ENCODE results near the gene THRB. TPM values are rescaled to one million over a fixed set of nuclear protein-coding genes. Genes with fewer than 3 reads are reported as not detected.

THRB gene
- total and polyA plus RNA-seq, 9 of the 15 experiments (the other 6 are each of a cell fraction or from before 2014, with no cell fraction given): 1.7 to 14.9 (median 6.9) TPM

- H3K4me2 ChIP-seq (ENCODE audit: insufficient read depth, low read length): no peak overlapping the region
- in situ Hi-C loops (cut with MboI): no loop called here
- FAIRE-seq: no peak
Observed at GRCh38 chr3:24475925-24476324, 18.7 kb downstream of the THRB start.

More at GRCh38 chr3:24475925-24476324, 18.7 kb downstream of the THRB start:
- Histone ChIP-seq H3K27ac (ENCODE audit: extremely low read depth, low read depth, low read length) (no peak overlapping the region), H2AFZ (ENCODE audit: low read depth, low read length) (no peak overlapping the region), H3K4me3 (no peak overlapping the region), H4K20me1 (replicated peaks; ENCODE audit: control insufficient read depth, insufficient read depth, low read length) (no peaks in the 10 kb centered on the region), H3K9me1 (ENCODE audit: control insufficient read depth, insufficient read depth, low read length) (no peaks in the 10 kb centered on the region), H3K27me3 (ENCODE audit: control insufficient read depth in 2 of 2, insufficient read depth in 2 of 2, low read length in 2 of 2) (no peaks in the 10 kb centered on the region), H3K4me1 (replicated peaks in 1 of 2; ENCODE audit: control insufficient read depth in 2 of 2, insufficient read depth in 2 of 2, low read length in 2 of 2) (no peaks in the 10 kb centered on the region; a peak in 1 of 5 replicates), H3K79me2 (ENCODE audit: control insufficient read depth, insufficient read depth, low read length) (peaks cover 7% of the 10 kb centered on the region; the same call in 1 of the 3 replicates), H3K36me3 (ENCODE audit: control insufficient read depth, insufficient read depth, low read length) (no peaks in the 10 kb centered on the region), H3K9me3 (replicated peaks; ENCODE audit: control insufficient read depth, insufficient read depth, low read depth, low read length) (no peaks in the 10 kb centered on the region), H3K9ac (ENCODE audit: insufficient read depth in 1 of 2, low read depth in 2 of 2, low read length in 2 of 2) (no peak overlapping the region)
- POLR2A ChIA-PET: no interaction called here
- WGBS (ENCODE audit: insufficient coverage, low coverage, missing lambda C conversion rate): 25% methylated on average over 1 of the region's 1 CpG
- ATAC-seq: peak; percentile 28; the same call in 2 of the 3 replicates
- no peak for DNase-seq (ENCODE audit: extremely low read depth in 1 of 4, low spot score in 3 of 4)
- CTCF ChIA-PET (ENCODE audit: low intra/inter-chr PET ratio): no interaction called here
- intact Hi-C loops (cut with micrococcal nuclease): no loop called here
- BruUV-seq (replicated peaks): no TSS peak
- TF ChIP-seq TCF3 (CRISPR knock-in tag; IDR thresholded peaks at IDR 0.05) (no peak), KDM5B (IDR thresholded peaks at IDR 0.05; ENCODE audit: insufficient replicate concordance, low read depth, low read length) (no peak), ZNF3 (CRISPR knock-in tag; IDR thresholded peaks at IDR 0.05) (no peak), POLR2AphosphoS5 (IDR thresholded peaks at IDR 0.05; ENCODE audit: control insufficient read depth, insufficient read depth, low read depth, low read length) (no peak), ZFP36 (IDR thresholded peaks at IDR 0.05; ENCODE audit: low read depth, low read length, partially characterized antibody) (no peak), IRF2 (CRISPR knock-in tag; IDR thresholded peaks at IDR 0.05) (no peak), ZBTB43 (CRISPR knock-in tag; IDR thresholded peaks at IDR 0.05) (no peak), COPS2 (conservative IDR thresholded peaks at IDR 0.05) (no peak), BCOR (IDR thresholded peaks at IDR 0.05) (no peak), ELF1 (tag; IDR thresholded peaks at IDR 0.05) (no peak), KLF13 (tag; IDR thresholded peaks at IDR 0.05; ENCODE audit: borderline replicate concordance, low read depth) (no peak), ZNF143 (CRISPR knock-in tag; IDR thresholded peaks at IDR 0.05) (no peak), ZC3H4 (CRISPR knock-in tag; IDR thresholded peaks at IDR 0.05; ENCODE audit: borderline replicate concordance) (no peak), ZNF224 (CRISPR knock-in tag; IDR thresholded peaks at IDR 0.05) (no peak), PHF21A (IDR thresholded peaks at IDR 0.05; ENCODE audit: borderline replicate concordance, low read depth) (no peak), ASH1L (IDR thresholded peaks at IDR 0.05; ENCODE audit: borderline replicate concordance, low read depth, partially characterized antibody) (no peak), CHD2 (IDR thresholded peaks at IDR 0.05; ENCODE audit: low read depth, low read length) (no peak), FOXK1 (CRISPR knock-in tag; IDR thresholded peaks at IDR 0.05; ENCODE audit: borderline replicate concordance) (no peak), ZNF57 (CRISPR knock-in tag; IDR thresholded peaks at IDR 0.05) (no peak)
- TF ChIP-seq, protein P1, sequence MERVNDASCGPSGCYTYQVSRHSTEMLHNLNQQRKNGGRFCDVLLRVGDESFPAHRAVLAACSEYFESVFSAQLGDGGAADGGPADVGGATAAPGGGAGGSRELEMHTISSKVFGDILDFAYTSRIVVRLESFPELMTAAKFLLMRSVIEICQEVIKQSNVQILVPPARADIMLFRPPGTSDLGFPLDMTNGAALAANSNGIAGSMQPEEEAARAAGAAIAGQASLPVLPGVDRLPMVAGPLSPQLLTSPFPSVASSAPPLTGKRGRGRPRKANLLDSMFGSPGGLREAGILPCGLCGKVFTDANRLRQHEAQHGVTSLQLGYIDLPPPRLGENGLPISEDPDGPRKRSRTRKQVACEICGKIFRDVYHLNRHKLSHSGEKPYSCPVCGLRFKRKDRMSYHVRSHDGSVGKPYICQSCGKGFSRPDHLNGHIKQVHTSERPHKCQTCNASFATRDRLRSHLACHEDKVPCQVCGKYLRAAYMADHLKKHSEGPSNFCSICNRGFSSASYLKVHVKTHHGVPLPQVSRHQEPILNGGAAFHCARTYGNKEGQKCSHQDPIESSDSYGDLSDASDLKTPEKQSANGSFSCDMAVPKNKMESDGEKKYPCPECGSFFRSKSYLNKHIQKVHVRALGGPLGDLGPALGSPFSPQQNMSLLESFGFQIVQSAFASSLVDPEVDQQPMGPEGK (CRISPR knock-in tag; IDR thresholded peaks at IDR 0.05; ENCODE audit: borderline replicate concordance): no peak

All from K562 (cell line).